IPS DF 4.7 (cell line): ENCODE measurements around the gene CDK9.
"Not testable (repeated sequence)": the region's sequence is repeated elsewhere in the genome, so short reads cannot be mapped to it uniquely, and the experiment has no call there.

ENCODE experiments used
- DNase-seq: peaks from one replicate; pipeline ENCODE4 v3.0.0-alpha.2; 2013; ENCODE audit warnings: low spot score; ENCODE audit errors: extremely low read depth

Gene CDK9

GRCh38 chr9:127785933-127786772 is at the start of gene CDK9:
CDK9 (plus strand) TSS chr9:127786034; CDS start chr9:127786149, 115 bp downstream.
- DNase-seq: no peak

GRCh38 chr9:127738666-127739065 is 47.2 kb upstream of the CDK9 start:
- DNase-seq: no peak

GRCh38 chr9:127739614-127740330 is 46.1 kb upstream of the CDK9 start:
- DNase-seq: no peak

- no peak for DNase-seq
These were observed 43.9 kb upstream of the CDK9 start for GRCh38 chr9:127741831-127742434.

GRCh38 chr9:127742435-127743088 is 43.3 kb upstream of the CDK9 start:
- DNase-seq: no peak

- no peak for DNase-seq
These were observed 41.3 kb upstream of the CDK9 start for GRCh38 chr9:127744398-127745110.

GRCh38 chr9:127746959-127747569 is 38.8 kb upstream of the CDK9 start:
- no peak for DNase-seq

GRCh38 chr9:127749090-127749787 is 36.6 kb upstream of the CDK9 start:
- DNase-seq: no peak

- no peak for DNase-seq
These were observed 34.4 kb upstream of the CDK9 start for GRCh38 chr9:127751269-127752054.

- DNase-seq: no peak
These were observed 32.7 kb upstream of the CDK9 start for GRCh38 chr9:127753148-127753547.

- no peak for DNase-seq
These were observed 32.2 kb upstream of the CDK9 start for GRCh38 chr9:127753622-127754021.

- no peak for DNase-seq
These were observed 31.5 kb upstream of the CDK9 start for GRCh38 chr9:127754099-127755060.

GRCh38 chr9:127755061-127756060 is 30.5 kb upstream of the CDK9 start:
- DNase-seq: no peak

- DNase-seq: no peak
These were observed 29.6 kb upstream of the CDK9 start for GRCh38 chr9:127756233-127756632.

GRCh38 chr9:127756776-127757175 is 29.1 kb upstream of the CDK9 start:
- not testable (repeated sequence) for DNase-seq

- no peak for DNase-seq
These were observed 27.0 kb upstream of the CDK9 start for GRCh38 chr9:127758843-127759242.

GRCh38 chr9:127761061-127761460 is 24.8 kb upstream of the CDK9 start:
- DNase-seq: no peak
